Skeletal muscle satellite cell (primary cell): ENCODE data around the gene ART1.
"Not testable (repeated sequence)": the region's sequence is repeated elsewhere in the genome, so short reads cannot be mapped to it uniquely, and the experiment has no call there.

Experiments used
- H3K27me3 ChIP-seq: 2 replicates; pipeline ENCODE4 v1.7.0; 2013; ENCODE audit warnings: low read length; ENCODE audit not compliant: control insufficient read depth, insufficient read depth
- H3K36me3 ChIP-seq: 2 replicates; pipeline ENCODE4 v1.7.0; 2013; ENCODE audit warnings: mild to moderate bottlenecking, control low read depth, low read length; ENCODE audit not compliant: insufficient read depth
- H3K4me1 ChIP-seq: 2 replicates; pipeline ENCODE4 v1.7.0; 2013; ENCODE audit warnings: low read length; ENCODE audit not compliant: control insufficient read depth, insufficient read depth
- H3K4me2 ChIP-seq: 2 replicates; pipeline ENCODE4 v1.7.0; 2013; ENCODE audit warnings: mild to moderate bottlenecking, low read length
- H3K4me3 ChIP-seq: 2 replicates; pipeline ENCODE4 v1.7.0; 2013; ENCODE audit warnings: low read length
- H3K9ac ChIP-seq: 2 replicates; pipeline ENCODE4 v1.7.0; 2013; ENCODE audit warnings: mild to moderate bottlenecking, low read depth, low read length, moderate library complexity
- H3K9me3 ChIP-seq: replicated peaks from 2 replicates; pipeline ENCODE4 v1.7.0; 2013; ENCODE audit warnings: mild to moderate bottlenecking, control low read depth, low read length

The ART1 gene

GRCh38 chr11:3657331-3657730 is 12.4 kb downstream of the ART1 start:
- not testable (repeated sequence) for H3K9me3 ChIP-seq, H3K4me1 ChIP-seq, H3K9ac ChIP-seq, H3K4me2 ChIP-seq, H3K4me3 ChIP-seq, H3K36me3 ChIP-seq
- peaks cover 14% of the 10 kb centered on the region for H3K27me3 ChIP-seq

- H3K9me3 ChIP-seq = no peaks in the 10 kb centered on the region
- H3K4me3 ChIP-seq = no peak overlapping the region
- H3K36me3 ChIP-seq = no peaks in the 10 kb centered on the region
- H3K9ac ChIP-seq = no peak overlapping the region
- H3K4me2 ChIP-seq = no peak overlapping the region
- H3K4me1 ChIP-seq = no peaks in the 10 kb centered on the region
- H3K27me3 ChIP-seq = peaks cover 14% of the 10 kb centered on the region
These were observed 13.3 kb downstream of the ART1 start for GRCh38 chr11:3658252-3658651.

- Histone ChIP-seq H3K9ac (no peak overlapping the region), H3K9me3 (no peaks in the 10 kb centered on the region), H3K36me3 (peaks cover 10% of the 10 kb centered on the region), H3K27me3 (peaks cover 8% of the 10 kb centered on the region), H3K4me1 (no peaks in the 10 kb centered on the region), H3K4me3 (no peak overlapping the region), H3K4me2 (no peak overlapping the region)
These were observed 14.9 kb downstream of the ART1 start for GRCh38 chr11:3659595-3660515.

- no peak overlapping the region for H3K4me3 ChIP-seq
- H3K4me2 ChIP-seq = no peak overlapping the region
- peaks cover 20% of the 10 kb centered on the region for H3K36me3 ChIP-seq
- no peaks in the 10 kb centered on the region for H3K9me3 ChIP-seq
- H3K4me1 ChIP-seq = no peaks in the 10 kb centered on the region
- no peak overlapping the region for H3K9ac ChIP-seq
- H3K27me3 ChIP-seq = no peaks in the 10 kb centered on the region
These were observed 16.0 kb downstream of the ART1 start for GRCh38 chr11:3660960-3661359.

GRCh38 chr11:3662856-3663255 is 17.9 kb downstream of the ART1 start:
- Histone ChIP-seq H3K9ac (no peak overlapping the region), H3K4me2 (no peak overlapping the region), H3K36me3 (peaks cover 29% of the 10 kb centered on the region), H3K4me1 (no peaks in the 10 kb centered on the region), H3K9me3 (no peaks in the 10 kb centered on the region), H3K4me3 (no peak overlapping the region), H3K27me3 (no peaks in the 10 kb centered on the region)

- Histone ChIP-seq H3K4me1 (no peaks in the 10 kb centered on the region), H3K4me3 (no peak overlapping the region), H3K4me2 (no peak overlapping the region), H3K9ac (no peak overlapping the region), H3K36me3 (peaks cover 34% of the 10 kb centered on the region), H3K9me3 (no peaks in the 10 kb centered on the region), H3K27me3 (no peaks in the 10 kb centered on the region)
These were observed 19.2 kb downstream of the ART1 start for GRCh38 chr11:3664032-3664630.

- Histone ChIP-seq H3K4me3 (no peak overlapping the region), H3K36me3 (peaks cover 40% of the 10 kb centered on the region), H3K27me3 (no peaks in the 10 kb centered on the region), H3K4me2 (no peak overlapping the region), H3K9ac (no peak overlapping the region), H3K4me1 (no peaks in the 10 kb centered on the region), H3K9me3 (no peaks in the 10 kb centered on the region)
These were observed 20.6 kb downstream of the ART1 start for GRCh38 chr11:3665336-3666022.

- Histone ChIP-seq H3K9me3 (no peaks in the 10 kb centered on the region), H3K27me3 (no peaks in the 10 kb centered on the region), H3K4me3 (no peak overlapping the region), H3K4me1 (no peaks in the 10 kb centered on the region), H3K36me3 (peaks cover 41% of the 10 kb centered on the region), H3K4me2 (no peak overlapping the region), H3K9ac (no peak overlapping the region)
These were observed 21.1 kb downstream of the ART1 start for GRCh38 chr11:3666023-3666530.

- Histone ChIP-seq H3K36me3 (peaks cover 53% of the 10 kb centered on the region), H3K9me3 (no peaks in the 10 kb centered on the region), H3K4me1 (no peaks in the 10 kb centered on the region), H3K4me2 (no peak overlapping the region), H3K4me3 (no peak overlapping the region), H3K9ac (no peak overlapping the region), H3K27me3 (no peaks in the 10 kb centered on the region)
These were observed 22.5 kb downstream of the ART1 start for GRCh38 chr11:3667149-3668035.

- Histone ChIP-seq H3K36me3 (peaks cover 62% of the 10 kb centered on the region), H3K4me2 (no peak overlapping the region)
These were observed 24.2 kb downstream of the ART1 start for GRCh38 chr11:3669128-3669527.

GRCh38 chr11:3669742-3670183 is 24.8 kb downstream of the ART1 start:
- Histone ChIP-seq H3K36me3 (peaks cover 62% of the 10 kb centered on the region), H3K9me3 (no peaks in the 10 kb centered on the region), H3K9ac (no peak overlapping the region), H3K27me3 (no peaks in the 10 kb centered on the region), H3K4me3 (no peak overlapping the region), H3K4me2 (no peak overlapping the region), H3K4me1 (no peaks in the 10 kb centered on the region)

More at GRCh38 chr11:3669128-3669527, 24.2 kb downstream of the ART1 start:
- H3K9me3 ChIP-seq = no peaks in the 10 kb centered on the region
- H3K9ac ChIP-seq = no peak overlapping the region
- H3K4me3 ChIP-seq = no peak overlapping the region
- no peaks in the 10 kb centered on the region for H3K4me1 ChIP-seq
- no peaks in the 10 kb centered on the region for H3K27me3 ChIP-seq
